GM21360 (cell line): Measurements from ENCODE around the gene KDM2A.
A peak's percentile ranks its signal among the peaks of the same experiment; 100 is the strongest.
"Not testable (repeated sequence)": the region's sequence is repeated elsewhere in the genome, so short reads cannot be mapped to it uniquely, and the experiment has no call there.

Experiments
- ATAC-seq: cut with Tn5 transposase; IDR thresholded peaks from one replicate; pipeline ENCODE4 v1.9.1; 2021; ENCODE audit warnings: mild to moderate bottlenecking, moderate library complexity; ENCODE audit not compliant: unreplicated experiment

The KDM2A gene

DNA sequence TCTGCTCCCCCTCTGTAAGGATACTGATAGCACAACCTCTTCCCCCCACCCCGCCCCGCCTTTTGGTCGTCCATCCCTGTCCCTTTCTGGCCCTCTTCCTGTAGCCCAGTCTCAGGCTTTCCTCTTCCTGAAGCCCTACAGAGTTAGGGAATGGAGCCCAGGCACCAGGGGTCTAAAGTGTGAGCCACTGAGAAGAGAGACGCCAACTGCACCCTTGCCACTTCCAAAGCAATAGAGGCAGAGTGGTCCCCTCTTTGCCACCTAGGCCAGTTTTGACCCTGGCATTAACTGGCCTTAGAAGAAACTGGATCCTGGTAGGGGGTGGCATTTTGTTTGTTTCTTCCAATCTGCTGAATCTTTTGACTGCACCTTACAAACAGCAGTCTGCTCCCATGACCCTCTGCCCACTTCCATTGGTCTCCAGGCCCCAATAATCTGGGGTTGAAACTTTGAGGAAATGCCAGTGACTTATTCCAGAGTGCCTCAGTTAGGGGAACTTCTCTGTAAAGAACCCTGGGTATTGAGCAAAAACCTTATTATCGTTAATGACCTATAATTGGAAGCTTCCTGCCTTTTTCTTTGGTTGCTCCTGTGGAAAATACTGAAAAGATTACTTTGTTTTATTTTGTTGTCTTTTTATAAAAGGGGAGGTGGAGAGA lies 137.5 kb downstream of the KDM2A start:
- ATAC-seq, result no peak

GRCh38 chr11:67260406-67260805 lies 141.3 kb downstream of the KDM2A start:
- no peak for ATAC-seq

GRCh38 chr11:67260885-67261639 lies 142.0 kb downstream of the KDM2A start:
- not testable (repeated sequence) for ATAC-seq

- no peak for ATAC-seq
Measured at GRCh38 chr11:67261640-67261945, 142.5 kb downstream of the KDM2A start.

GRCh38 chr11:67261946-67262681 lies 143.1 kb downstream of the KDM2A start:
- ATAC-seq, result no peak

GRCh38 chr11:67262731-67263675 lies 143.9 kb downstream of the KDM2A start:
- no peak for ATAC-seq

DNA sequence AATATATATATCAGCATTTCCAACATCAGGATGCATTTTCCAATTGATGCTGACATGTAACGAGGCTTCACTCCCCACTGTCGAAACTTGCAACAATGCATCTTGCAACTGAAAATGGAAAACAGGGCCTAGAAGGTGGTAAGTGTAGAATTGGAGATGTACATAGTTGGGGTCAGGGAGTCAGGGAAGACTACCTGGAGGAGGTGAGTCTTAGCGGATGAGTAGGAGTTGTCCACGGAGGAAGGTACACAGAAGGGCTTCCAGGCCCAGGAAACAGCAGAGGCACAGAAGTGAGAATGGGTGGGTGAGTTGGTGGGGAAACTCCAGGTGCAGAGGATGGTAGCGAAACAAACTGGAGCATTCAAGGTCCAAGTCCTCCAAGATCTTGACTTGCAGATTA lies 145.2 kb downstream of the KDM2A start:
- no peak for ATAC-seq

DNA sequence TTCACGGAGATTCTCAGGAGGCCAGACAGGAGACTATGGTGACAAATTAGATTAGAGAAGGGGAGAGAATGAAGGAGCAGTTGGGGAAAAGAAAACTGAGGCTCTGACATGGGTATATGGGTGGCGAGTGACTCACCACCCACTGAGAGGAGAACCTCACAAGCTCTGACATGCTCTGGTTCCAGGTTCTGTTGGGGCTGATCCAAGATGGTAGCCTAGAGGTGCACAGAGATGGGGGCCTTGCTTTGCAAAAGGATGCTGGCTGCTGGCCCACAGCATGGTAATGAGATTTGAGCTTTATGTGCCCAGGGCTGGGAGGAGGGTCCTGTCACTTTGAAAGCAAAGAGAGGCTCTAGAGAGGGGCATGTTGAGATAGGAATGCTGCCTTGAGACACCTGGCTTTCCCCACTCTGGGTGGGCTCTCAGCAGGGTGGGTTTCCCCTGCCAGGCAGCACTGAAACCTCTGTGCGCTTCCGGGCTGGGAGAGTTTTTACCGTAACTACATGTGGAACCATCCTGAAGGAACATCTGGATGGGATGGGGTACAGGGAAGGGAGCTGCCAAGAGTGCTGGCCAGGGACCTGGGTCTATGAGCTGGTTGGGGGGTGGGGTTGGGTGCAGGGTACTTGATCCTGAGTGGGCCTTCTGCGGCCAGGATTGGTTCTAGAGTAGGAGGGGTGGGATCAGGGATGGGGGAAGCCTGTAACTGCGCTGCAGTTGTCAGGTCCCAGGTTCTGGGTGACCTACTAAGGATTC lies 146.0 kb downstream of the KDM2A start:
- ATAC-seq, result no peak

- ATAC-seq, result no peak
Measured at GRCh38 chr11:67265633-67266448, 146.8 kb downstream of the KDM2A start.

DNA sequence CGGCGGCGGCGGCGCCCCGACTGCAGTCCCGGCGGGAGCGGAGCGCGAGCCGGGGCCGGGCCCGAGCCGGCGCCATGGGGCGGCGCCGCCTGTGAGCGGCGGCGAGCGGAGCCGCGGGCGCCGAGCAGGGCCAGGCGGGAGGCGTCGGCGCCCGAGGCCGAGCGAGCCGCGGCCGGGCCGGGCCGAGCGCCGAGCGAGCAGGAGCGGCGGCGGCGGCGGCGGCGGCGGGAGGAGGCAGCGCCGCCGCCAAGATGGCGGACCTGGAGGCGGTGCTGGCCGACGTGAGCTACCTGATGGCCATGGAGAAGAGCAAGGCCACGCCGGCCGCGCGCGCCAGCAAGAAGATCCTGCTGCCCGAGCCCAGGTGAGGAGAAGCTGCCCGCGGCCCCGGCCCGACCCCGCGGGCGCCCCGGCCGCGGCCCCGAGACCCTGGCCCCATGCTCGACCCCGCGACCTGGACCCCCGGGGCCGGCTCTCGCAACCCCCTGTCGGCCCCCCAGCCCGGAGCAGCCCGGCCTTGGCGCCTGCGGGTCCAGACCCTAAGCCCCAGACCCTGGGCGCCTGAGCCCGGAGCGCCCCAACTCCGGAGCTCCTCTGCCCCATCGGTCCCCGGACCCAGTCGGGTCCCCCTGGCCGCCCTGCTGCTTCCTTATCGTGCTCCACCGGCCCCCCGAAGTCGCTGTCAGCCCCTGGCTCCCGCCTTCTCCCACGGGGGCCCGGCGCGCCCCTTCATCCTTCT lies 147.6 kb downstream of the KDM2A start, which contains the start of gene GRK2:
Gene GRK2, plus strand, starts transcription at position 25 of the 739 bp plus-strand sequence. Its CDS starts 227 bp downstream, at position 252.
- no peak for ATAC-seq

GRCh38 chr11:67267188-67268080 lies 148.4 kb downstream of the KDM2A start:
- no peak for ATAC-seq

DNA sequence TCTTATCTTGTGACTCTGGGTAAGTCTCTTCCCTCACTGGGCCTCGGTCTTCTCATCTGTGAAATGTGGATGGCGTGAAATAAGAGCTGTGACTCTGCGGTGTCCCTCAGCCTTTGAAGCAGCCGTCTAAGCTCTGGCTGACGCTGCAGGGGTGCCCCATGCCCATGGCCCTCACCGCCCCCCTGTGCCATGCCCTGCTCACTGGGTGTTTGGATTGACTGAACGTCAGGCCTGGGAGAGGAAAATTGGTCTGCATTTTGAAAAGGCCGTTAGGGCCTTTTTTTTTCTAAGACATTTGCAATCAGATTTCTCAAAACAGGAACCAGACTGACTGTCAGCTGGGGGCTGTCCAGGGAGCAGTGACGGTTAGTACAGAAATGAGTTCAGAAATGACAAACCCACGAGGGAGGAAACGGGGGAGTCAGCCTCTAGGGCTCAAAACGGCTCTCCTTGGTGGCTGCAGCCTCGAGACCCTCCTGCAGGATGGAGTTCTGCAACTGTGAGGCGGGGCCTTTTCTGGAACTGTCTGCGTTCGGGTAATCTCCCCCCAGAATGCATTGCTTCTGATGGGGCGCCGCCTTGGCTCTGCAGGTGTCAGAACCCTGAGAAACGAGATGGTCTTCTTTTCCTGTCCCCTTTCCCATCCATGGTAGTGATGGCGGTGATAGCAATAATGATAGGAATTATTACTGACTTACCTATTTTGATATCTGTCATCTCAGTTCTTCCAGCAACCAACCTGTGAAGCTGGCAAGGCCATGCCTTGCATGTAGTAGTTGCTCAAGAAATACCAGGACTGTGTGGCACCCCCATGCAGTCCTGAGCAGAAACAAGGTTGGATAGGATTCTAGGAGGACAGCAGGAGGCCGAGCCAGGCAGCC lies 149.3 kb downstream of the KDM2A start:
- ATAC-seq, result peak; percentile 40

- no peak for ATAC-seq
Measured at GRCh38 chr11:67268962-67269268, 149.9 kb downstream of the KDM2A start.

DNA sequence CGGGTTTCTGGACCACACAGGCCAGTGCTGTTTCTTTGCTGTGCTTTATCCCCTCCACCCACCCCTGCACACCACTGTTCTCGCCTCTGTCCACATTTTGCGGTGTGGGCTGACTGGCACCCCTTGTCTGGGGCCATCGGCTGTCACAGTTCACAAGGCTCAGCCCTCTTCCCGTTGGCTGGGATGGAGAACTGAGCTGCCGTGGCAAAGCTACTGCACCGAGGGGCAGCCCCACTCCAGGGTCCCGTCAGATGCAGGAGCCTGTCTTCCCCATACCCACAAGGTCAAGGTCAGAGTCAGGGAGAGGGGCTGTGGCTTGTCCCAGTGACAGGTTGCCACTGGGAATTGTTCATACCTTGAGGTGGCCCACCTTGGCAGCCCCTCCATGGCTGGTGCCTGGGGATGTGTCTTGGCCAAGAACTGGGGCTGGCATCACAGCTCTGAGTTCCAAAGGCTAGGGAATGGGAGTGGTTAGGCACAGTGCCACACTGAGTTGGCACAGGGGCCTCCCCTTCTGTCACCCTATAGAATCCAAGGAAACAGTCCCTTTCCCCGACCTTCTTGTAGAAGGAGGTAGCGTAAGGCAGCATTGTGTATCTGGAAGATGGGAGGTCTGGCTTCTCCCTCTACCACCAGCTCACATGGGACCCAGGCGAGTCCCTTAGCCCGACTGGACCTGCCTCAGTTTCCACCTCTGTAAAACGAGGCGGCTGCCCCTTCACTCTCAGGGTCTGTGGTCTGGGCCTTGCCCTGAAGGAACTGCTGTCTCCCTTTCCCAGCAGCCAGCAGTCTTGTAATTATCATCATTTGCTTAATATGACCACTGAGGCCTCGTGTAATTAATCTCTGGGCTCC lies 150.6 kb downstream of the KDM2A start:
- no peak for ATAC-seq

DNA sequence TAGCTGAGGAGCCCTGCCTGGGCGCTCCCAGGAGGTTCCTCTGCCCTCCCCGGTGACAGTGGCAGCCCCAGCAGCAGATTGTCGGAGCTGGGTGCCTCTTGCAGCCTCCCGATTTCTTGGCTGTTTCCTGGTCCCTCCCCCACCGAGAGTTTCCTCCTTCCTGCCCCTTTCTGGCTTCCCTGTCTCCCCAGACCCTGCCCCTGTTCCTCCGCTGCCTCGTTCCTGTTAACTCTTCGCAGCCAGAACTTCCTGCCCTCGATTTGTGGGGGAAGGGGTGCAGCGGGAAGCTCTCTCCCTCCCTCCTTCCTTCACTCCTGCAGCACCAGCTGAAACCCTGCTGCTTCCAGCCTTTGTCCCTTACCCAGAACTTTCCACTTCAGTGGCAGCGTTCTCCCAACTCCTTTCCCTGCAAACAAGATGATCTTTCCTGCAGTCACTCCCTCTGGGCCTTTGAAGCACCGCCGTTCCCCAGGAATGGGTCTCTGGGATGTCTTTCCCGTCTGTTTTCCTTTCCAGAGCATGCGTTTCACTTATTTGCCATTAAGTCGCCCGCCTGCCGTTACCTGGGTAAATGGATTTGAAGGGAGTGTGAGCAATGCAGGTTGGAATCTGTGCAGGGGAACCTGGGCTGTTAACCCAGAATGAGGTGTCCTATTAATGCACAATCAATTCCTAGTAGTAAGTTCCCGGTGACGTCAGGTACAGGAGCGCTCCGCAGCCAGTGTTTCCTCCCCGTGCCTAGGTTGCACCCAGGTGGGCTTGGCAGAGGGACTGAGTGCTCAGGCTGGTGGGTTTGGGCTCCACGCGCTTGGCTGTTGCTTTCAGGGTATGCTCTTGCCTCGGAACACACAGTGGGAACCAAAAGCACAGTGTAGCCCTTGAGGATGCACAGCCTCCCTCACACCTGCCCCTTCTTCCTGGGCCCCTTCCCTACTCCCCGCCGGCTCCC lies 151.5 kb downstream of the KDM2A start:
- ATAC-seq, result no peak
